HepG2 (cell line): ENCODE data around the gene ELMOD3. TPM values are rescaled to one million over a fixed set of nuclear protein-coding genes. Genes with fewer than 3 reads are reported as not detected.

ENCODE experiments used
- ARID2 ChIP-seq: sonication (generic); formaldehyde crosslinking; IDR thresholded peaks from 2 replicates; pipeline ENCODE4 v1.8.1; 2022; ENCODE audit warnings: mild to moderate bottlenecking, missing genetic modification reagents, borderline replicate concordance
- ARNTL ChIP-seq: sonication (generic); formaldehyde crosslinking; IDR thresholded peaks from 2 replicates; pipeline ENCODE4 v1.4.0; 2020; ENCODE audit warnings: mild to moderate bottlenecking, missing genetic modification reagents
- ATF7-NPFF ChIP-seq: sonication (generic); formaldehyde crosslinking; IDR thresholded peaks from 2 replicates; pipeline ENCODE4 v1.8.1; 2023; ENCODE audit warnings: mild to moderate bottlenecking, low read depth, missing genetic modification reagents, moderate library complexity
- ETV5 ChIP-seq: IDR thresholded peaks from 2 replicates; pipeline ENCODE4 v1.6.1; 2018; ENCODE audit warnings: missing biosample characterization, missing genetic modification reagents, inconsistent platforms, borderline replicate concordance
- EZH2 ChIP-seq: conservative IDR thresholded peaks from 2 replicates; pipeline ENCODE4 v1.6.1; 2012; ENCODE audit warnings: mild to moderate bottlenecking, low read depth, low read length, moderate library complexity
- MED1 ChIP-seq: sonication (generic); formaldehyde crosslinking; IDR thresholded peaks from 2 replicates; pipeline ENCODE4 v1.4.0; 2020; ENCODE audit warnings: missing genetic modification reagents
- MIER2 ChIP-seq: IDR thresholded peaks from 2 replicates; pipeline ENCODE4 v1.6.1; 2016; ENCODE audit warnings: missing biosample characterization, missing genetic modification reagents
- NCOA2 ChIP-seq: sonication (generic); formaldehyde crosslinking; IDR thresholded peaks from 2 replicates; pipeline ENCODE4 v1.8.0; 2022; ENCODE audit warnings: inconsistent platforms
- PITX1 ChIP-seq: sonication (generic); formaldehyde crosslinking; IDR thresholded peaks from 2 replicates; pipeline ENCODE4 v1.5.1; 2020; ENCODE audit warnings: mild to moderate bottlenecking, missing genetic modification reagents
- RAD21 ChIP-seq: fragments of 450-650 bp; formaldehyde crosslinking; IDR thresholded peaks from 2 replicates; pipeline ENCODE4 v1.5.0; 2020; ENCODE audit warnings: mild to moderate bottlenecking
- TEAD3 ChIP-seq: optimal IDR thresholded peaks from 2 replicates; pipeline ENCODE3; 2016; ENCODE audit warnings: borderline replicate concordance
- ZNF232 ChIP-seq: sonication (generic); formaldehyde crosslinking; IDR thresholded peaks from 2 replicates; pipeline ENCODE4 v1.4.0; 2020; ENCODE audit warnings: missing genetic modification reagents, borderline replicate concordance
- ZNF3 ChIP-seq: IDR thresholded peaks from 2 replicates; pipeline ENCODE4 v1.7.0; 2017; ENCODE audit warnings: inconsistent platforms
- ZNF33B ChIP-seq: sonication (generic); formaldehyde crosslinking; IDR thresholded peaks from 2 replicates; pipeline ENCODE4 v1.5.1; 2020; ENCODE audit warnings: mild to moderate bottlenecking, missing genetic modification reagents
- ZNF549 ChIP-seq: sonication (generic); formaldehyde crosslinking; IDR thresholded peaks from 2 replicates; pipeline ENCODE4 v1.5.0; 2020; ENCODE audit warnings: missing genetic modification reagents
- ZNF629 ChIP-seq: sonication (generic); formaldehyde crosslinking; conservative IDR thresholded peaks from 2 replicates; pipeline ENCODE4 v1.5.0; 2020; ENCODE audit warnings: missing genetic modification reagents
- polyA plus RNA-seq, 8 experiments: library from polyadenylated mRNA; depleted of rRNA in 3 of 8; stranded (reverse) in 7 of 8; unstranded in 1 of 8; fragments of >200 nt; fragmentation: Illumina TruSeq in 4 of 8; extraction: Trizol in 4 of 8; gene quantifications; 2 replicates each; pipeline versions ENCODE4 v1.2.1 to v1.2.3, GENCODE V29; 2011 to 2016; ENCODE audit warnings: low read depth in 4 of 8, missing spikeins in 1 of 8, mixed read lengths in 1 of 8; ENCODE audit not compliant: insufficient read depth in 1 of 8
- total RNA-seq, 5 experiments: library from RNA; depleted of rRNA; stranded (reverse); fragments of >200 nt; fragmentation: Illumina TruSeq; extraction: Trizol; gene quantifications; 2 replicates each; pipeline ENCODE4 v1.2.3, GENCODE V29; 2016; ENCODE audit warnings: low read depth in 1 of 5
- TF ChIP-seq, protein P1 (sequence below): sonication (generic); formaldehyde crosslinking; IDR thresholded peaks from 2 replicates; pipeline ENCODE4 v1.9.0; 2022; ENCODE audit warnings: low read depth, missing genetic modification reagents
- TF ChIP-seq, protein P2 (sequence below): sonication (generic); formaldehyde crosslinking; conservative IDR thresholded peaks from 2 replicates; pipeline ENCODE4 v1.4.0; 2020; ENCODE audit warnings: missing genetic modification reagents
- TF ChIP-seq, protein P3 (sequence below): sonication (generic); formaldehyde crosslinking; IDR thresholded peaks from 2 replicates; pipeline ENCODE4 v1.5.0; 2020; ENCODE audit warnings: mild to moderate bottlenecking, missing genetic modification reagents, borderline replicate concordance

Gene ELMOD3
- total and polyA plus RNA-seq, 2 of the 13 experiments (the other 11 are each of a cell fraction or from before 2014, with no cell fraction given) = 13.3 to 19.5 TPM

DNA sequence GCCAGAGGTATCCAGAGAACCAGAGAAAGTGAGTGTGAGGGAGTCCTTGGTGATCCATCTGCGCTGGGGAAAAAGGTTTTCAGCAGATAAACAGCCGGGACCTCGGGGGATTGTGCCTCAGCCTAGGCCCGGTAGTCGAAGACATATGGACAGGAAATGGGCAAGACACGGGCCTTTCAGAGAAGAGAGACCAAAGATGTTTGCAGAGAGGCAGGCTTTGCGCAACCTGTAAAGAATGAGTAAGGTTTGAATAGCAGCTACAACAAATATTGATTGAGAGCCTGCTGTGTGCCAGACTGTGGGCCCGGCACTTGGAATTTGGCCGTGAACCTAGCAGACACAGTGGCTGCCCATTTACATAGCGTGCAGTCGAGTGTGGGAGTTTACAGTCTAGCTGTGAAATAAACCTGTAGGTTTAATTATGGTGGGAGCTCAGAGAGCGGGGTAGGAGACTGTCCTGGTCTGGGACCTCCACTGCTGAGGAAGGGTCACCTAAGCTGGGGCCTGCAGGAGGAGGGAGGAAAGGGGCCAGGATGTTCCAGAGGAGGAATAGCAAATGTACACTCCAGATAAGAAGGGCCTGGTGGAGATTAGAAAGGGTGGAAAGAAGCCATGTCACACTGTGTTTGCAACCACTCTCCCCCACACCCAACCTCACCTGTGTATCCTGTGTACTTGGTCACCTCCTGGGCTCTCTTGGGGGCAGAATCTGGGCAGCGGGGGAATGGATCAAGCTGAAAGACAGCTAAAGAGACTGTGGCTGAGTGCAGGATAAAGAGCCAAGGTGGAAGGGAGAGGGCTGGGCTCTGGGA is 66.9 kb downstream of the ELMOD3 start (continued):
- TF ChIP-seq, protein P1, sequence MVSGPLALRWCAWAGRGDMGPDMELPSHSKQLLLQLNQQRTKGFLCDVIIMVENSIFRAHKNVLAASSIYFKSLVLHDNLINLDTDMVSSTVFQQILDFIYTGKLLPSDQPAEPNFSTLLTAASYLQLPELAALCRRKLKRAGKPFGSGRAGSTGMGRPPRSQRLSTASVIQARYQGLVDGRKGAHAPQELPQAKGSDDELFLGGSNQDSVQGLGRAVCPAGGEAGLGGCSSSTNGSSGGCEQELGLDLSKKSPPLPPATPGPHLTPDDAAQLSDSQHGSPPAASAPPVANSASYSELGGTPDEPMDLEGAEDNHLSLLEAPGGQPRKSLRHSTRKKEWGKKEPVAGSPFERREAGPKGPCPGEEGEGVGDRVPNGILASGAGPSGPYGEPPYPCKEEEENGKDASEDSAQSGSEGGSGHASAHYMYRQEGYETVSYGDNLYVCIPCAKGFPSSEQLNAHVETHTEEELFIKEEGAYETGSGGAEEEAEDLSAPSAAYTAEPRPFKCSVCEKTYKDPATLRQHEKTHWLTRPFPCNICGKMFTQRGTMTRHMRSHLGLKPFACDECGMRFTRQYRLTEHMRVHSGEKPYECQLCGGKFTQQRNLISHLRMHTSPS (CRISPR knock-in tag) = peak; percentile 70
- peak; percentile 96 for TF ChIP-seq NCOA2 (CRISPR knock-in tag)
- peak; percentile 84; the same call in 1 of the 2 replicates for TF ChIP-seq MIER2 (CRISPR knock-in tag)
- TF ChIP-seq TEAD3 (CRISPR knock-in tag) = peak; percentile 99
- TF ChIP-seq, protein P2, sequence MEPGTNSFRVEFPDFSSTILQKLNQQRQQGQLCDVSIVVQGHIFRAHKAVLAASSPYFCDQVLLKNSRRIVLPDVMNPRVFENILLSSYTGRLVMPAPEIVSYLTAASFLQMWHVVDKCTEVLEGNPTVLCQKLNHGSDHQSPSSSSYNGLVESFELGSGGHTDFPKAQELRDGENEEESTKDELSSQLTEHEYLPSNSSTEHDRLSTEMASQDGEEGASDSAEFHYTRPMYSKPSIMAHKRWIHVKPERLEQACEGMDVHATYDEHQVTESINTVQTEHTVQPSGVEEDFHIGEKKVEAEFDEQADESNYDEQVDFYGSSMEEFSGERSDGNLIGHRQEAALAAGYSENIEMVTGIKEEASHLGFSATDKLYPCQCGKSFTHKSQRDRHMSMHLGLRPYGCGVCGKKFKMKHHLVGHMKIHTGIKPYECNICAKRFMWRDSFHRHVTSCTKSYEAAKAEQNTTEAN (CRISPR knock-in tag) = peak; percentile 90; the same call in 1 of the 2 replicates
- TF ChIP-seq ZNF3 (CRISPR knock-in tag) = 0 out of 2 replicates have a peak, but pooled peaks have one; percentile 58
- TF ChIP-seq ZNF33B (CRISPR knock-in tag) = no peak
- TF ChIP-seq ZNF232 (CRISPR knock-in tag) = peak; percentile 82; the same call in 1 of the 2 replicates
- TF ChIP-seq PITX1 = peak; percentile 69
- TF ChIP-seq ARID2 (CRISPR knock-in tag) = peak; percentile 57; the same call in 1 of the 2 replicates
- peak; percentile 94 for TF ChIP-seq ETV5 (CRISPR knock-in tag)
- TF ChIP-seq ARNTL (CRISPR knock-in tag) = peak; percentile 92
- no peak; the same call in none of the 2 replicates for TF ChIP-seq ZNF629 (CRISPR knock-in tag)
- 0 out of 2 replicates have a peak, but pooled peaks have one; percentile 9 for TF ChIP-seq ZNF549
- no peak for TF ChIP-seq ATF7-NPFF (CRISPR knock-in tag)
- TF ChIP-seq EZH2 = no peak
- peak; percentile 94 for TF ChIP-seq MED1 (CRISPR knock-in tag)
- no peak for TF ChIP-seq RAD21 (CRISPR knock-in tag)
- TF ChIP-seq, protein P3, sequence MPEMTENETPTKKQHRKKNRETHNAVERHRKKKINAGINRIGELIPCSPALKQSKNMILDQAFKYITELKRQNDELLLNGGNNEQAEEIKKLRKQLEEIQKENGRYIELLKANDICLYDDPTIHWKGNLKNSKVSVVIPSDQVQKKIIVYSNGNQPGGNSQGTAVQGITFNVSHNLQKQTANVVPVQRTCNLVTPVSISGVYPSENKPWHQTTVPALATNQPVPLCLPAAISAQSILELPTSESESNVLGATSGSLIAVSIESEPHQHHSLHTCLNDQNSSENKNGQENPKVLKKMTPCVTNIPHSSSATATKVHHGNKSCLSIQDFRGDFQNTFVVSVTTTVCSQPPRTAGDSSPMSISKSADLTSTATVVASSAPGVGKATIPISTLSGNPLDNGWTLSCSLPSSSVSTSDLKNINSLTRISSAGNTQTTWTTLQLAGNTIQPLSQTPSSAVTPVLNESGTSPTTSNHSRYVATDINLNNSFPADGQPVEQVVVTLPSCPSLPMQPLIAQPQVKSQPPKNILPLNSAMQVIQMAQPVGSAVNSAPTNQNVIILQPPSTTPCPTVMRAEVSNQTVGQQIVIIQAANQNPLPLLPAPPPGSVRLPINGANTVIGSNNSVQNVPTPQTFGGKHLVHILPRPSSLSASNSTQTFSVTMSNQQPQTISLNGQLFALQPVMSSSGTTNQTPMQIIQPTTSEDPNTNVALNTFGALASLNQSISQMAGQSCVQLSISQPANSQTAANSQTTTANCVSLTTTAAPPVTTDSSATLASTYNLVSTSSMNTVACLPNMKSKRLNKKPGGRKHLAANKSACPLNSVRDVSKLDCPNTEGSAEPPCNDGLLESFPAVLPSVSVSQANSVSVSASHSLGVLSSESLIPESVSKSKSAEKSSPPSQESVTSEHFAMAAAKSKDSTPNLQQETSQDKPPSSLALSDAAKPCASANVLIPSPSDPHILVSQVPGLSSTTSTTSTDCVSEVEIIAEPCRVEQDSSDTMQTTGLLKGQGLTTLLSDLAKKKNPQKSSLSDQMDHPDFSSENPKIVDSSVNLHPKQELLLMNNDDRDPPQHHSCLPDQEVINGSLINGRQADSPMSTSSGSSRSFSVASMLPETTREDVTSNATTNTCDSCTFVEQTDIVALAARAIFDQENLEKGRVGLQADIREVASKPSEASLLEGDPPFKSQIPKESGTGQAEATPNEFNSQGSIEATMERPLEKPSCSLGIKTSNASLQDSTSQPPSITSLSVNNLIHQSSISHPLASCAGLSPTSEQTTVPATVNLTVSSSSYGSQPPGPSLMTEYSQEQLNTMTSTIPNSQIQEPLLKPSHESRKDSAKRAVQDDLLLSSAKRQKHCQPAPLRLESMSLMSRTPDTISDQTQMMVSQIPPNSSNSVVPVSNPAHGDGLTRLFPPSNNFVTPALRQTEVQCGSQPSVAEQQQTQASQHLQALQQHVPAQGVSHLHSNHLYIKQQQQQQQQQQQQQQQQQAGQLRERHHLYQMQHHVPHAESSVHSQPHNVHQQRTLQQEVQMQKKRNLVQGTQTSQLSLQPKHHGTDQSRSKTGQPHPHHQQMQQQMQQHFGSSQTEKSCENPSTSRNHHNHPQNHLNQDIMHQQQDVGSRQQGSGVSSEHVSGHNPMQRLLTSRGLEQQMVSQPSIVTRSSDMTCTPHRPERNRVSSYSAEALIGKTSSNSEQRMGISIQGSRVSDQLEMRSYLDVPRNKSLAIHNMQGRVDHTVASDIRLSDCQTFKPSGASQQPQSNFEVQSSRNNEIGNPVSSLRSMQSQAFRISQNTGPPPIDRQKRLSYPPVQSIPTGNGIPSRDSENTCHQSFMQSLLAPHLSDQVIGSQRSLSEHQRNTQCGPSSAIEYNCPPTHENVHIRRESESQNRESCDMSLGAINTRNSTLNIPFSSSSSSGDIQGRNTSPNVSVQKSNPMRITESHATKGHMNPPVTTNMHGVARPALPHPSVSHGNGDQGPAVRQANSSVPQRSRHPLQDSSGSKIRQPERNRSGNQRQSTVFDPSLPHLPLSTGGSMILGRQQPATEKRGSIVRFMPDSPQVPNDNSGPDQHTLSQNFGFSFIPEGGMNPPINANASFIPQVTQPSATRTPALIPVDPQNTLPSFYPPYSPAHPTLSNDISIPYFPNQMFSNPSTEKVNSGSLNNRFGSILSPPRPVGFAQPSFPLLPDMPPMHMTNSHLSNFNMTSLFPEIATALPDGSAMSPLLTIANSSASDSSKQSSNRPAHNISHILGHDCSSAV = 0 out of 2 replicates have a peak, but pooled peaks have one; percentile 75
